Panc1 (cell line): ENCODE data around the gene GRSF1.

Experiments
- POLR2AphosphoS5 ChIP-seq: IDR thresholded peaks from 2 replicates; pipeline ENCODE4 v1.6.1; 2012; ENCODE audit warnings: mild to moderate bottlenecking, low read depth, low read length, moderate library complexity
- SIN3A ChIP-seq: IDR thresholded peaks from 2 replicates; pipeline ENCODE4 v1.6.1; 2012; ENCODE audit warnings: low read depth, mild to moderate bottlenecking, low read length, moderate library complexity, borderline replicate concordance; ENCODE audit not compliant: insufficient read depth
- TCF7L2 ChIP-seq: IDR thresholded peaks from 2 replicates; pipeline ENCODE4 v1.6.1; 2011; ENCODE audit warnings: mild to moderate bottlenecking, low read depth, low read length, inconsistent platforms
- TF ChIP-seq, protein P1 (sequence below): fragments of 450-650 bp; IDR thresholded peaks from 2 replicates; pipeline ENCODE4 v1.5.1; 2017; ENCODE audit warnings: mild to moderate bottlenecking
- TF ChIP-seq, protein P2 (sequence below), 2 experiments: IDR thresholded peaks; 2 replicates each; pipeline ENCODE4 v1.6.1; 2011 to 2012; ENCODE audit warnings: low read depth in 2 of 2, control low read depth in 1 of 2, low read length in 1 of 2, mild to moderate bottlenecking in 1 of 2, moderate library complexity in 1 of 2; ENCODE audit not compliant: insufficient read depth in 1 of 2

DNA sequence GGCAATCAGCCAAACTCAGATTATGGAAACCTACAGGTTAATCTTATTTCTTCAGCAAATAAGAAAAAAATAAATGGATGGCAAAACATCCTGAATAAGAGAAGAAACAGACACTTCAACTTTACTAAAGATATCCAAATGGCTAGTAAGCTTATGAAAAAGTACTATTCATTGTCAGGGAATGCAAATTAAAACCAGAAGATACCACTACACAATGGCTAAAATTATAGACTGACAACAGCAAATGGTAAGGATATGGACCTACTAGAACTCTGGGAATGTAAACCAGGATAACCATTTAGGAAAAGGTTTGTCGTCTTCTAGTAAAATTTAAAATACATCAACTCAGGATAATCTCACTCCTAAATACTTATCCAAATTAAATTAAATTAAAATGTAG lies 24.3 kb downstream of the GRSF1 start:
- TF ChIP-seq, protein P1, sequence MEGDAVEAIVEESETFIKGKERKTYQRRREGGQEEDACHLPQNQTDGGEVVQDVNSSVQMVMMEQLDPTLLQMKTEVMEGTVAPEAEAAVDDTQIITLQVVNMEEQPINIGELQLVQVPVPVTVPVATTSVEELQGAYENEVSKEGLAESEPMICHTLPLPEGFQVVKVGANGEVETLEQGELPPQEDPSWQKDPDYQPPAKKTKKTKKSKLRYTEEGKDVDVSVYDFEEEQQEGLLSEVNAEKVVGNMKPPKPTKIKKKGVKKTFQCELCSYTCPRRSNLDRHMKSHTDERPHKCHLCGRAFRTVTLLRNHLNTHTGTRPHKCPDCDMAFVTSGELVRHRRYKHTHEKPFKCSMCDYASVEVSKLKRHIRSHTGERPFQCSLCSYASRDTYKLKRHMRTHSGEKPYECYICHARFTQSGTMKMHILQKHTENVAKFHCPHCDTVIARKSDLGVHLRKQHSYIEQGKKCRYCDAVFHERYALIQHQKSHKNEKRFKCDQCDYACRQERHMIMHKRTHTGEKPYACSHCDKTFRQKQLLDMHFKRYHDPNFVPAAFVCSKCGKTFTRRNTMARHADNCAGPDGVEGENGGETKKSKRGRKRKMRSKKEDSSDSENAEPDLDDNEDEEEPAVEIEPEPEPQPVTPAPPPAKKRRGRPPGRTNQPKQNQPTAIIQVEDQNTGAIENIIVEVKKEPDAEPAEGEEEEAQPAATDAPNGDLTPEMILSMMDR: no peak
- TF ChIP-seq, protein P2, sequence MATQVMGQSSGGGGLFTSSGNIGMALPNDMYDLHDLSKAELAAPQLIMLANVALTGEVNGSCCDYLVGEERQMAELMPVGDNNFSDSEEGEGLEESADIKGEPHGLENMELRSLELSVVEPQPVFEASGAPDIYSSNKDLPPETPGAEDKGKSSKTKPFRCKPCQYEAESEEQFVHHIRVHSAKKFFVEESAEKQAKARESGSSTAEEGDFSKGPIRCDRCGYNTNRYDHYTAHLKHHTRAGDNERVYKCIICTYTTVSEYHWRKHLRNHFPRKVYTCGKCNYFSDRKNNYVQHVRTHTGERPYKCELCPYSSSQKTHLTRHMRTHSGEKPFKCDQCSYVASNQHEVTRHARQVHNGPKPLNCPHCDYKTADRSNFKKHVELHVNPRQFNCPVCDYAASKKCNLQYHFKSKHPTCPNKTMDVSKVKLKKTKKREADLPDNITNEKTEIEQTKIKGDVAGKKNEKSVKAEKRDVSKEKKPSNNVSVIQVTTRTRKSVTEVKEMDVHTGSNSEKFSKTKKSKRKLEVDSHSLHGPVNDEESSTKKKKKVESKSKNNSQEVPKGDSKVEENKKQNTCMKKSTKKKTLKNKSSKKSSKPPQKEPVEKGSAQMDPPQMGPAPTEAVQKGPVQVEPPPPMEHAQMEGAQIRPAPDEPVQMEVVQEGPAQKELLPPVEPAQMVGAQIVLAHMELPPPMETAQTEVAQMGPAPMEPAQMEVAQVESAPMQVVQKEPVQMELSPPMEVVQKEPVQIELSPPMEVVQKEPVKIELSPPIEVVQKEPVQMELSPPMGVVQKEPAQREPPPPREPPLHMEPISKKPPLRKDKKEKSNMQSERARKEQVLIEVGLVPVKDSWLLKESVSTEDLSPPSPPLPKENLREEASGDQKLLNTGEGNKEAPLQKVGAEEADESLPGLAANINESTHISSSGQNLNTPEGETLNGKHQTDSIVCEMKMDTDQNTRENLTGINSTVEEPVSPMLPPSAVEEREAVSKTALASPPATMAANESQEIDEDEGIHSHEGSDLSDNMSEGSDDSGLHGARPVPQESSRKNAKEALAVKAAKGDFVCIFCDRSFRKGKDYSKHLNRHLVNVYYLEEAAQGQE (IDR thresholded peaks at IDR 0.05; ENCODE audit: insufficient read depth in 1 of 2, low read depth in 2 of 2, low read length in 1 of 2): no peak
- TF ChIP-seq POLR2AphosphoS5 (no peak), SIN3A (no peak), TCF7L2 (no peak)
